T-helper 2 cell treated with Interferon-gamma antibody and Interleukin-4, amounts not matched to agents 100 ng/mL and 5 ng/mL, for 36 hours (primary cell): Measurements from ENCODE around the gene TRIM14. TPM values are rescaled to one million over a fixed set of nuclear protein-coding genes. Genes with fewer than 3 reads are reported as not detected.
"Not testable (repeated sequence)": the region's sequence is repeated elsewhere in the genome, so short reads cannot be mapped to it uniquely, and the experiment has no call there.

Experiments
- intact Hi-C: fragments of 100-400 bp; cut with micrococcal nuclease; formaldehyde crosslinking; loops from one replicate; pipeline ENCODE4 v1.15.1; 2023
- total RNA-seq: library from RNA; stranded (reverse); gene quantifications from 2 replicates; pipeline ENCODE4 v1.2.3, GENCODE V29; 2022

The TRIM14 gene
- total RNA-seq, 1 donor from 2014 or later = 87.0 TPM

- intact Hi-C loops = no loop called here
Measured at GRCh38 chr9:98142182-98142907, 23.3 kb upstream of the TRIM14 start.

GRCh38 chr9:98140503-98140902, 21.5 kb upstream of the TRIM14 start:
- intact Hi-C loops = no loop called here

- intact Hi-C loops = no loop called here
Measured at GRCh38 chr9:98136489-98136888, 17.5 kb upstream of the TRIM14 start.

GRCh38 chr9:98135938-98136337, 16.9 kb upstream of the TRIM14 start:
- intact Hi-C loops = no loop called here

DNA sequence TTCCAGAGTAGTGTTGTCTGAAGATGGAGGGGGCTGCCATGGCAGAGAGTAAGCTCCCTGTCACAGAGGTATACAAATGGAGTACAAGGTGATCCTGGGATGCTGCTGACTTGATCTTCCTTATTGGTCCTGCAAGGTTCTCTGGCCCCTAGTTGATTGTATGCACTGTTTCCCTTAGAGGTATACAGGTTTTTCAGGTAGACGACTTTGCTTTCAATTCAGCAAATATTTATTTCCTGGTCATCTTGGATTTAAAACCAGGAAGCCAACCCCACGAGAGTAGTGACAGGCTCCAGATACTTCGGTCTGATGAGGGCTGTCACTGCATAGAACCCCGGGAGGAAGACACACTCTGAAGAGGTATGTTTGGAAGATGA, 16.5 kb upstream of the TRIM14 start:
- intact Hi-C loops = no loop called here

DNA sequence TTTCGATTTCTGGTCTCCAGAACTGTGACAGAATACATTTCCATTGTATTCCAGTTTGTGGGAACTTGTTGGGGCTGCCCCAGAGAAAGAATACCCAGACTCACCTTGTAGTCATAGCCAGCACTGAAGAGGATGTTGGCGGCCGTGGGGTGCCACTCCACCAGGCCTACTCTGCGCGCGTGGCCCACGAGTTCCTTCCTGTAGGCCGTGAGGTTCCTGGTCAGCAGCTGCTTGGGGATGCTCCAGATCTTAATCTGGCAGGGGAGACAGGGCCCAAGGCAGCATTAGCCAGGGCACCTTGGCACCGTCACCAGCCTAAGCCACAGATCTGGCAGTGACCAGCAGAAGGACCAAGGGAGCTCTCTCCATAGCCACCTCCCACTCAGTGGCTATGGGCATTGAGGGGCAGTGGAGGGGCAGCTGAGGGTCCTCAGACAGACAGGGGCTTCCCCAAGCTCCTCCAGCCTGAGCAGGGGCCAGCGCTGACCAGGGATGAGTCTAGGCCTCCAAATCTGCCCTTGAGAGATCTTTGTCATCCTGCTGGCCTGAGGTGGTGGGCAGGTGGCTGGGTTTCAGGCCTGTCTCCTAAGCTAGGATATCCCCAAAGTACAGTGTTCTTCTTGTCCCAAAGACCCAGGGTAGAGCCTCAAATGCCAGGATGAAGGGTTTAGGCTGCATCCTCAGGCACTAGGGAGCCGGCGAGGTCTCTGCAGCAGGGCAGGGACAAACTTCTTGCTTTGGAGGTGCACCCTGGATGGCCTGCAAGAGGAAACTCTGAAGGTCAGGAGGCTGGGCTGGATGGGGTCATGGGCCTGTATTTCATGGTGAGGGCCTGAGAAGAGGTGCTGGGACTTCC, 15.9 kb upstream of the TRIM14 start:
- intact Hi-C loops = no loop called here

DNA sequence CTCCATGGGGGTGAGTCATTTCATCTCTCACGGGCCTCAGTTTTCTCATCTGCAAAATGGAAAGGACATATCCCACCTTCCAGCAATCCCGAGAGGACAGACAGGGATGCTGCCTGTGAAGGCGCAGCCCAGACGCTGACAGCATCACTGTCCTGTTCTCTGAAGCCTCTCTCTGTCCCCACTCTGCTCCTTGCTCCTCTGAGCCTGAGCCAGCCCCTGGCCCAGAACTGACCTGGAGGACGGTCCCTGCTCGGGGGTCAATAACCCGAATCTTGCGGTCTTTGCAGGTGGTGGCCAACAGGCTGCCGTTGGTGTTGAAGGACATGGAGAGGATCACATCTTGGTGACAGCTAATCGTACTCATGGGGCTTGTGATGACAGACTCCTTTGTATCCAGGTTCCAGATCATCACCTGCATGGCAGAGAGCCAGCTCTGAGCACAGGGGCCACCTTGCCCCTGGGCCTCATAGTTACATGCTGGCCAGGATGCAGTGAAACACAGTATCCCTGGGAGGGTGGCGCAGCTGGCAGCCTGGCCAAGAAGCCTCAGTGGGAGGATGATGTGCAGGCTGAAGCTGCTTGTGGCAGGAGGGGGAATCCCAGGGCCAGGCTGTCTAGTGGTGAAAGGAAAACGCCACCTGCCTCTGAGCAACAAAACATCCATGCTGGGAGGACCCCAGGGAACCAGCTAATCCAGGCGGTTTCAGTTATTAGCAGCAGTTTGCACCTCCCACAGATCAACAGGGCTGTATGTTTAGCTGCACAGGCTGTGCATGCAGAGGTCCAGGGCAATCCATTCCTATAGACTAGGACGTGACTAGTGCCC, 14.0 kb upstream of the TRIM14 start:
- intact Hi-C loops = no loop called here

GRCh38 chr9:98132158-98132557, 13.1 kb upstream of the TRIM14 start:
- intact Hi-C loops = no loop called here

GRCh38 chr9:98130576-98131228, 11.7 kb upstream of the TRIM14 start:
- intact Hi-C loops = no loop called here

DNA sequence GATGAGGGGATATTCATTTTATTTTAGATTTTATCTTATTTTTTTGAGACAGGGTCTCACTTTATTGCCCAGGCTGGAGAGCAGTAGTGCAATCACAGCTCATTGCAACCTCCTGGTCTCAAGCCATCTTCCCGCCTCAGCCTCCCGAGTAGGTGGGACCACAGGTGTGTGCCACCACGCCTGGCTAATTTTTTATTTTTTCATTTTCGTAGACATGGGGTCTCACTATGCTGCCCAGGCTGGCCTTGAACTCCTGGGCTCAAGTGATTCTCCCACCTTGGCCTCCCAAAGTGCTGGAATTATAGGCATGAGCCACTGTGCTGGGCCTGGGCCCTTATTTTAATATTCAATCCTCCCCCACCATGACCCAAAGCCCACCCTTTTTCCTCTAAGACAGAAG, 11.0 kb upstream of the TRIM14 start:
- intact Hi-C loops = not testable (repeated sequence)

- intact Hi-C loops = no loop called here
Measured at GRCh38 chr9:98129451-98129881, 10.4 kb upstream of the TRIM14 start.

DNA sequence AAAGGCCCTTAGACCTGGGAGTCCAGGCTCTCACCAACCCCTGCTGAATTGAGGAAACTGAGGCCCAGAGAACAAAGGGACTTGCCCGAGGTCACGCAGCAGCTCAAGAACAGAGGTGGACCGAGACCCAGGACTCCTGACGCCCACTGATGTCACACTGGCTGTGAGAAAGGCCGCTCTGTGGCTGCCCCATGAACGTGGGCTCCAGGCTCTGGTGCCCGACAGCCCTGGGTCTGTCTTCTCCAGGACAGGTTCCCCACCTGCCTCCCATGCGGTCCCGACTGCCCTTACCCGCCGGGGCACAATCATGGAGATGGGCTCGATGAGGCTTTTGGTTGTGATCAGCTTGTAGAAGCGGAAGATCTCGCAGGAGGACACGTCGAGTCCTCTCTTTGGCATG, 9.3 kb upstream of the TRIM14 start:
- intact Hi-C loops = no loop called here

- intact Hi-C loops = no loop called here
Measured at GRCh38 chr9:98127226-98127625, 8.2 kb upstream of the TRIM14 start.

- intact Hi-C loops = no loop called here
Measured at GRCh38 chr9:98124637-98125426, 5.8 kb upstream of the TRIM14 start.

DNA sequence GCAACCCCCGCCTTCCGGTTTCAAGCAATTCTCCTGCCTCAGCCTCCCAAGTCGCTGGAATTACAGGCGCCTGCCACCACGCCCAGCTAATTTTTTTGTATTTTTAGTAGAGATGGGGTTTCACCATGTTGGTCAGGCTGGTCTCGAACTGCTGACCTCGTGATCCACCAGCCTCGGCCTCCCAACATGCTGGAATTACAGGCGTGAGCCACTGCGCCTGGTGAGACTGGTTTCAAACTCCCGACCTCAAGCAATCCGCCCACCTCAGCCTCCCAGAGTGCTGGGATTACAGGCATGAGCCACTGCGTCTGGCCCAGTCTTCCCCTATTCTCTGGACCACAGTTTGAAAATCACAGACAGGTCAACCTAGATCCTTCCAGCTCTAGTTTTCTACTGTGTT, 5.1 kb upstream of the TRIM14 start:
- intact Hi-C loops = not testable (repeated sequence)

- intact Hi-C loops = no loop called here
Measured at GRCh38 chr9:98121058-98121457, 2.0 kb upstream of the TRIM14 start.

DNA sequence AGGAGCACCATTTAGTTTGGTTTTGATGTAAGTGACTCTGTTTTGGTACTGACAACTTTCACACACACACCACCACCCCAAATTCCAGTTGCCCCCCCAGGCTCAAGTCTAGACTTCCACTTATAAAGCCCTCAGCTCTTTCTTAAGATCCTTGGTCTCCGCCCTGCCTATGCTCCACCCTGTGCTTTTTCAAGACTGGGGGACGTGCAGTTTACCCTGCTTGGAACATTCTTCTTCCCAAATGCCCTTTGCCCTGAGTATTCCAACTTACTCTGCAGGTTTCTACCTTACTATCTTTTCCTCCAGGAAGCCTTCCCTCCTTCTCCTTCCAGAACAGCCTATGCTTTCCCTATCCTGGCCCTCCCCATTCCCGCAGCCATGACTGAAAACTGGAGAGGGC, 1.5 kb upstream of the TRIM14 start:
- intact Hi-C loops = no loop called here

DNA sequence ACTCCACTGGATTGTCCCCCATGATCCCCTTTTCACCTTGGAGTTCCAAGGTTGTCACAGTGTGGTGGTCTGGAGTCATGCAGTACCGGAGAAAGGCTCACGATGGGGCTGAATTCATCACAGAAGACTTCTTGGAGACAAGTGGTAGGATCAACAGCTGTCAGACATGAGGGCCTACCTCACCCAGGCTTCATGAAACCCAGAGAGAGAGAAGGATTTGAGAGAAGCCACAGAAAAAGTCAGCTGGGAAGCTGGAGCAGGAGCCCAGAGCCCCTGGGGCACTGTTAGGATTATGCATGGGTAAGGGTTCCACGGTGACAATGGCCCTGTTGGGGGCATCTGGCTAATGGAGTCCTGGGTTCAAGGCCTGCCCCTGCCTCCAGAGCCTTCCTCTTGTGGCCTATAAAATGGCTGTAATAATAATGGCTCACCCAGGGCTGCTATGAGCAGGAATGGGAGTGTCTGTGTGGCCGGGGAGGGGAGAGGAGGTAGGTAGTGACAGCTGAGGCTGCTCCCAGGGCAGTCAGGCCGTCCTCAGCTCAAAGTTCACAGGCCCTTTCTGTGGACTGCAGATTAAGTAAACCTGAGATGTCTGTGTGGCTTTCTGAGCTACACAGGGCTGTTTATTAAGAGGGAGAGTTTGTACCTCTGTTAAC, 910 bp downstream of the TRIM14 start:
- intact Hi-C loops = loop anchor here (1.0 to 5.0 kb wide), 7 partner anchors 10 to 195 kb away; partner anchors contain the start of genes CORO2A, HEMGN and TRMO

DNA sequence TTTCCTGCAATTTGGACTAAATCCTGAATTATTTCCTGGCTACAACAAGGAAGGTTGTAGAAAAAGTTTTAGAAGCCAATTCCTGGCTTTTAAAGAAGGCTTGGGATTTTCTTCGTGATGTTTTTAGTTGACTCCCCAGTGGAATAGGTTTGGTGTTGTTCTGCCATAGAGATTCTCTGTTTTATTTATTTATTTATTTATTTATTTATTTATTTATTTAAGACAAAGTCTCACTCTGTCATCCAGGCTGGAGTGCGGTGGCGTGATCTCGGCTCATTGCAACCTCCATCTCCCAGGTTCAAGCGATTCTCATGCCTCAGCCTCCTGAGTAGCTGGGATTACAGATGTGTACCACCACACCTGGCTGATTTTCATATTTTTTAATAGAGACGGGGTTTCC, 1.9 kb downstream of the TRIM14 start:
- intact Hi-C loops = loop anchor here (5.0 kb wide), 1 partner anchor 90 kb away; no protein-coding TSS in a partner anchor

- intact Hi-C loops = loop anchor here (2.0 to 10.0 kb wide), 4 partner anchors 127 to 1716 kb away; partner anchors contain the start of genes ANP32B, NR4A3, TDRD7 and TRMO
Measured at GRCh38 chr9:98109052-98109451, 10.0 kb downstream of the TRIM14 start.
